Activated CD4-positive, CD25-positive, alpha-beta regulatory T cell treated with anti-CD3 and anti-CD28 coated beads, Interleukin-2, amount 50 U/mL, for 24 hours (primary cell): ENCODE data around the gene RBM47.
"Not testable (repeated sequence)": the region's sequence is repeated elsewhere in the genome, so short reads cannot be mapped to it uniquely, and the experiment has no call there.

Experiments
- ATAC-seq, 2 donors: fragments of 150-1000 bp; cut with Tn5 transposase; one replicate each; pipeline ENCODE4 v1.10.0; 2021; ENCODE audit warnings: mild to moderate bottlenecking in 1 of 2, moderate library complexity in 1 of 2

RBM47 gene

DNA sequence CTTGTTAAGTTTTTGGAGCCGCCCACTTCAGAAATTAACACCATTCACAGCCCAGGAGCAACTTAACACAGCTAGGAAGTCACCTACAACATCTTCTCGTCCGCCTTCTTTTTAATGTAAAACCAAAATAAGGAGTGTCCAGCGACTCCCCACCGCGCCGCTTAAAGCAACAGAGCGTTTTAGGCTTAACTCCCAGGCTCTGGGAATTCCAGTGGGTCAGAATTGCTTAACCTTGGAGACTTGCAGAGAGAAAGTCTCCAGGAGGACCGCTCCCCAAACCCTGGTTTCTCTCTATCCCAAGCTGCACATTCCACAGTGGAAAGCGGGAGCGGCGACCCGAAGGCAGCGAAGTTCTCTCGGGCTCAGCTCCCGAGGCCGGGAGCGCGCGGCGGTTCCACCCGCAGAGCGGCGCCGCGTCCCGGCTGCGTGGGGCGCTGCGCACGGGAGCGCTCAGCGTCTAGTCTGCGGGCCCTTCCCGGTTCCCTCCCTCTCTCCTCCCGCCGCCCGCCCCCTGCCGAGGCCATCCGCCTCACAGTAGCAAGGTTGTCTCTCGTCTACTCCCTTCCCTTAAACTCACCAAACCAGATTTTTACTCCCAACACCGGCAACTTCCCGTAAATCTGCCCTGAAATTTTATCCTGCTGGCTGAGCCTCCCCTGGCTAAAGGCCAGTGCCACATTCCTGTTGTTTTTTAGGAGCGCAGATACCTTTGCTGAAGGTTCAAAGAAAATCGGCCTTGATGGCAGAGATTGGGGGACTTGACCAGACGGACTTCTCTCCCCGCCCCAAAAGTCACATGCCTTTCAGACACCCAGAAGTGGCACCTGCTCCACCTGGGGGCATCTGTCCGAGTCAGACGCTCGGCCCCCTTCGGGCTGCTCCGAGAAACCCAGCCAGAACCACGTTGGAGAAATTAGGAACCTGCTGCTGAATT, at the start of gene RBM47:
TSS of gene RBM47 (minus strand) at position 464 of the 934 bp plus-strand sequence. CDS start 190,971 bp downstream, outside the sequence.
- peak; percentile 51 to 53 for ATAC-seq

DNA sequence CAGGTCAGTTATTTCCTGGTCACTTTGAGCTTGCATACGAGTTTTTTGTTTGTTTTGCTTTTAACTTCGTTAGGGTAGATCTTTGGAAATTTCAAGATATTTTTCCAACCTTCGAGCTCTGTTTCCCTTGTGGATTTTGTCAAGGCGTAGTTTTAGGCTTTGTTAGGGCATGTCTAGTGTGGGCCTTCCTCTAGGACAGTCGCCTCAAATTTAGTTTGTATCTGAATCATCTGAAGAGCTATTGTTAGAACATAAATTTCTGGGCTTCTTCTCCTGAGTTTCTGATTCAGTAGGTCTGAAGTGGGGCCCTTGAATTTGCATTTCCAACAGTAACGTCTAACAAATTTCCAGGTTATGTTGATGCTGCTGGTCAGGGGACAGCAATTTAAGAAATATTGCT, 48.8 kb upstream of the RBM47 start:
- no peak for ATAC-seq

DNA sequence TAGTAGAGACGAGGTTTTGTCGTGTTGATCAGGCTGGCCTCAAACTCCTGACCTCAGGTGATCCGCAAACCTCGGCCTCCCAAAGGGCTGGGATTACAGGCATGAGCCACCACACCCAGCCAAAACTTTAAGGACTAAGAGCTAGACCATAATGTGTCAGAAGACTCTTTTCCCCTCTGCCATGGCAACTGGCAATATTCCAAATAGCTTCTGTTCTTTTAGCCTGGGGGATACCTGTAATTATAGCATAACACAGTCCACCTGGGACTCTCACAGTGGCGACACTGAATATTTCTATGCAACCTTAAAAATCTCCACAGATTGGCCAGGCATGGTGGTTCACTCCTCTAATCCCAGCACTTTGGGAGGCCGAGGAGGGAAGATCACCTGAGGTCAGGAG, 45.5 kb upstream of the RBM47 start:
- no peak for ATAC-seq

DNA sequence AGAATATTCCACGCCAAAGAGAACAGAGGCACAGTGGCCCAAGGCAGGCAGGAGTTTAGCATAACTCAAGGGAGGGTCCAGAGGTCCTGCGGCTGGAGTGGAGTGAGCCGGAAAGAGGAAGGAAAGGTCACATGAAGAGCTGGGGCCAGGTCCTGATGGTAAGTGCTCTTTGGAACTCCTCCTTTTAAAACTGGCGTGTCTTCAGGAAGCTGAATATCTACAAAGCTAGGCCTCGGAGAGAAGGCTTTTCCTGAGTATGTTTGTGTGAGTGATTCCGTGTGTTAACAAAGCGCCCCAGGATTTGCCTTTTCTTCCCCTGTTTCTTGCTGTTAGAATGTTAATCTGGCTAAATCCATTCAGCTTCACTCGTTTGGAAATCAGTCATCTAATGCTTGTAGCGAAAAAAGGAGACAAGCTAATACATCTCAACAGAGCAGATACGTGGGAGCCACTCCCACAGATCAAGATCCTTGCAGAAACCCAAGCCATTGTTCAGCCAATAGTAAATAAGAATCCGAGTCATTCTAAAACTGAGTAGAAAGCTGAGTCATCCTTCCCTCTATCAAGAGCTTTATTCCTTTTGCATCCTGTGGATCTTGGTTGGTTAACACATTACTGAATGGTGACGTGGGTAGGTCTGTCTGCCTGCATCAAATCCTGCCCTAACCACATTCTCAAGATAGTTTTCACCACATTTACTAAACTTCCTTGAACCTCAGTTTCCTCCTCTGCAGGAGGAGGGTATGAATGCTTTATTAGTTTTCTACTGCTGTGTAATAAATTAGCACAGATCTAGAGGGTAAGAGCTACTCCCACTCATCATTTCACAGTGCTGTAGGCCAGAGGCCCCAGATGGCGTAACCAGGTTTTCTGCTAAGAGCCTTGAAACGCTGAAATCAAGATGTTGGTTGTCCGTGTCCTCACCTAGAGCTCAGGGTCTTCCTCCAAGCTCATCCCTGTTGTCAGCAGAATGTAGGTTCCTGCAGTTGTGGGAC, 43.2 kb upstream of the RBM47 start:
- ATAC-seq, result peak; percentile 94

DNA sequence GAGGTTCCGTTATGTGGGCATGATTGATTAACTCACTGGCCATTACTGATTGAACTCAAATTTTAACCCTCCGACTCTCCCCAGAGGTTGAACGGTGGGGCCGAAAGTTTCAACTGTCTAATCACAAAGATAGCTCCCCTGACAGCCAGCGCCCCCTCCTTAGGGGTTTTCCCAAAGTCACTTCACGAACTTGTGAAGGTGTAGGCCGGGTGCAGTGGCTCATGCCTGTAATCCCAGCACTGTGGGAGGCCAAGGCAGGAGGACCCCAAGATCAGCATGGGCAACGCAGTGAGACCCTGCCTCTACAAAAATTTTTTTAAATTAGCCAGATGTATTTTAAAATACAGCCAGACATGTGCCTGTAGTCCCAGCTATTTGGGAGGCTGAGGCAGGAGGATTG, 39.8 kb upstream of the RBM47 start:
- ATAC-seq, result no peak

DNA sequence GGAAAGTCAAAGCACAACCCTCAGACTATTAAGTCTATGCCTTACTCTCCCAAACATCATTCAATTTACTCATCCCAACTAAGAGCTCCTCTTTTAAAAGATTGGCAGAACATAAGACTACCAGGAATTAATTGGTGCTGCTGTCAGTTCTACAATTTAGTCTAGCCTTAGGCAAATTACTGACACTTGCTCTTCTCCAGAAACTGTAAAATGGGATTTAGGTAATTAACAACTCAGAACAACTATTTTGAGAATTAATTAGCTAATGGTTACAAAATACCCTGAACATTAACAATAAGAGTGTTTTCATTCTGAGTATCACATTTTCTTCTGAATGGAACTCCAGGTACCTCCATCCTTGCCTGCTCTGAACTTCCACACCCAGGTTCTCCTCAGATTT, 36.2 kb upstream of the RBM47 start:
- no peak for ATAC-seq

DNA sequence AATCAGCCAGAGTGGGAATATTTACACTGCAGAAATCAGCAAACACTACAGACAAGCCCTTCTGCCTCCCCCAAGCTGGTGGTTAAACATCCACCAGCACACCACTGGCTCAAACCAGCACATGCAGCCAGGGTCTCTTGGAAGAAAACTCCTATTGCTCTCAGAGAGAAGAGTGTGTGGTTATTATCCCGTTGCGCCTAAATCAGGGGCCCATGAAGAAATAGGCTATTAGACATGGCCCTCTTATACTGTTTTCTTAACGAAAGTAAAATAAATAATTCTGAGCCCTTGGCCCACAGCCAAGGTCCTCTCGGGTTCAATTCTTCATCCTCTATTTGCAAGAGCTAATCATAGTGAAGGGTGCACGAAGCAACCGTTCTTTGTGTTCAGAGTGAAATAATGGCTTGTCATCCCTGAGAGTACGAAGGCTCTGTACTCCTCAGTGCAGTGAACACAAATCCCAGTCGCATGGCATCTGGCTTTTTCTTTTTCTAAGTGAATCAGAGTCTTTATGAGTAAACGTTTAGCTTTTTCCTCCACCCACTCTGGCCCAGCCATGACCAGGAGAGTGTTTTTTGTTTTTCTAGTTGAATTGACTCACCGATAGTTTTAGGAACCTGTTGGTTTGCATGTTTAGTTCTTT, 33.4 kb upstream of the RBM47 start:
- peak; percentile 28 to 58 for ATAC-seq

DNA sequence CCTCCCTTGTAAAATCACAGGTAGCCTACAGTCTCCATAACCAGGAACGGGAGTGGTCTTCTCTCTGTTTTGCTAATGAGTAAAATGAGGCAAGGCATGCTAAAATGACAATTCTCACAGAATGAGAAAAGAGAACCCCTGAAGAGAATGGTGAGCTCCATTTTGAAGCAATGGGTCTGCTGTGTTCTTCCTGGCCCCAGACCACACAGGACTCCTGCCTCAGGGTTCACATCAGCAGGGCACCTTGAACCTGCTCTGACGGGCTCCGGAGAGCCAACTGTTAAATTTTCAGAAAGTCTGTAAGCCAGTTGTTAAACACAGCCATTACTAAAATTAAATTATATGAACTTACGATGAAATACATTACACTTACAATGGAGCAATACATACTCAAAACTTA, 32.1 kb upstream of the RBM47 start:
- no peak for ATAC-seq

DNA sequence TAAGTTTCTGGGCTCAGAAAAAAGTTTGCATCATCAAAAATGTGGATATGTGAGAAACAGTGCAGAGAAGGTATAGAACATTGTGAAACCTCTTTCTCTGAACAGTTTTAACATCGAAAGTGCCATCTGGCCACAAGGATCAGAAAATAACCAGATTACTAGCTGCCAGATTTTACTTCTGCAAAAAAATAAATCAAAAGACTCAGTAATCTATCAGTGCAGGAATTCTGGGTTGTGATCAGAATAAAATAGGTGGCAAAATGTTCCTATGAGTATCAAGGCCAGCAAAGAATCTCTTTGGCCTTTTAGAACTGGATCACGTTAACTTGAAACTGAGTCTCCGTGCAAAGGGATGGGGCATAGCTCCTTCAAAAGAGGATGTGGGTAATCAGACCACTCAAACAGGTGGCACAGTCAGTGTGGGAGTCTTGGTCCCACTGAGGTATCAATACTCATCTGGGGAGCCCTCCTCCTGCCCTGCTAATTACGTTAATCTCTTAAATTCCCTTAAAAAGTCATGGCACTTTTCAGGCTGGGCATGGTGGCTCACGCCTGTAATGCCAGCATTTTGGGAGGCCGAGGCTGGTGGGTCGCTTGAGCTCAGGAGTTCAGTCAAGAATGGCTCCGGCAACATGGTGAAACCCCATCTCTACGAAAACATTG, 26.7 kb upstream of the RBM47 start:
- ATAC-seq, result peak in 1 of 2 donors; percentile 48

DNA sequence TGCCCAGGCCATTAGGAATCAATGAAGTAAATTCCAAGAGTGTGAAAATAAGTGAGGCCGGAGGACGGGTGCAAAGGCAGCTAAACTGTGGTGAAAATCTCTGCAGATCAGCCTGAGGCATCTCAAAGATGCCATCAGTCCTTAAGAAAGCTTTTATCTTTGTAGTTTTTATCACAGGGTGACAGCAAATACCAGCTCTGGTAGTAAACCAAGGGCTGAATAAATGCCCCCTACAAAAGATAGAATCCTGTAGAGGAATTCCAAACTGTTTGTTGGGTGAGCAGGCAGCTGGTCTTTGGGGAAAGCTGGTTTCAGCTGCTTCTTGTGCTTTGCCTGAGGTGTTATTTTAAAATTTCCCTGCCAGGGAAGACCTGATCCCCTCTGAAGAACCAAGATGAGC, 21.6 kb upstream of the RBM47 start:
- no peak for ATAC-seq

DNA sequence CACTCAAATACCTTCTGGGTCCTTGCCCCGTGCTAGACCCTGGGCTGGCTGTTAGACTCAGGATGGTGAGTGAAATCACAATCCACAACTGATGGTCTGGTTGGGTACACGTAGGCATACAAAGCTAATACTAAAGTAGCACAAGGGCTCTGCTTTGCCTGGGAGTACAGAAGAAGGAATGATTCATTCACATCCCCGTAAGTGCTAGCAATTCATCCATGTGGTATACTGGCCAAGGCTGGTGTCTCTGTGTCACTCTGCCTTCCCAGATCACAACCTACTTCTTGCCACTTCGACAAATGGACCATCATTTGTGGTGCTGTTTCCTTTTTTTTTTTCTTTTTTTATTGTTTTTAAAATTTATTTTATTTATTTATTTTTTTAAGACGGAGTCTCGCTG, 19.7 kb upstream of the RBM47 start:
- ATAC-seq, result no peak

DNA sequence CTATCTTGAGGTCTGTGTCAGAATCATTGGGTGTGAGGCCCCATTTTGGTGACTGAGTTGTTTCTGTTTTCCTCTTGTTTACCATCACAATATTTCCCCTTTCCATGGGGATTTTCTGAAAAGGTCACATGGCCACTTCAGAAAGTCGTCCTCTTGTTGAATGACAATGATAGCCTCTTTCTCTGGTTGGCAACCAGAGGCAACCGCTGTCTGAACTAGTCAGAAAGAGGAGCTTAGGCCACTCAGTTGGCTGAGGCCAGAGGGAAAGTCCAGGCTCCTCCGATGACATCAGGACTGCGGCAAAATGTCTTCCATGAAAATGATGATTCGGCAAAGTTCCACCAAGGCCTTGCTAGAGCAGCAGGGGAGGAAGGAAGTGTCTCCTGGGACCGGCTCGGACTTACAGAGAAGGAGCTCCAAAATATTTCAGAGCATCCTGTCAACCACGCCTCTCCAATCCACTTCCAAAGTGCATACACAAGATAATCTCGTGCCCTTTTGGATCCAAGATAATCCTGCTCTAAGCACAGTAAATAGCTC, 19.1 kb upstream of the RBM47 start:
- no peak for ATAC-seq

DNA sequence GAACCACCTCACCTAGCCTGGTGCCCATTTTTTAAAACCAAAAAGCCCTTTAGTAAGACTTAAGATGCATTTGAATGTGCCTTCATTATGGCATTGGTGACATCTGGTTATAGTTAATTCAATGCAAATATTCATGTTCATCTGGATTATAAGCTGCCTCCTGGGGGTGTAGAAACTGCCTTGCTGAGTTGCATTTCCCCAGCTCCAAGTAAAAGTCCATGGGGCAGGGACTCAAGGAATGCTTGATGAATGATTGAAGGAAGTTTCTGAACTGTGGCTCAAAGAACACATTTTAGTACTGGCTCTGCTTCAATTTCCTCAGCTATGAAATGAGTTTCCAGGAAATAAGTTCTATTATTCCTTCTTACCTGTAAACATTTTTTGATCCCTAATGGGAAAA, 18.5 kb upstream of the RBM47 start:
- no peak for ATAC-seq

DNA sequence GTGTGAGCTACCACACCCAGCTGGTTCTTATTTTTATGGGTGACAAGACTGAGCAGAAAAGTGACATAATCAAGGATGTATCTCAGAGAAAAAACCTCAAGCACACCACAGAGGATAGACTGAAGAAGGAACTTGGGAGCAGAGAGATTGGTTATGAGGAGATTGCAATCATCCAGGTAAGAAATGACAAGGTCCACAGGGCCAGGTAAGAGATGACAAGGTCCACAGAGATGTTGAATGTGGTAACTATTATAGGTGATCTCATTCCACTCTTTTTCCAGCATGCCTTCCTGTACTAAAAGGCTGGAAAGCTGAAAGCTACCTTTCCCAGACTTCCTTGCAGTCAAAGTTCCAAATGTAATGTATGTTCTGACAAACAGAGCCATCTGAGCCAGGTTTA, 15.9 kb upstream of the RBM47 start:
- ATAC-seq, result no peak

DNA sequence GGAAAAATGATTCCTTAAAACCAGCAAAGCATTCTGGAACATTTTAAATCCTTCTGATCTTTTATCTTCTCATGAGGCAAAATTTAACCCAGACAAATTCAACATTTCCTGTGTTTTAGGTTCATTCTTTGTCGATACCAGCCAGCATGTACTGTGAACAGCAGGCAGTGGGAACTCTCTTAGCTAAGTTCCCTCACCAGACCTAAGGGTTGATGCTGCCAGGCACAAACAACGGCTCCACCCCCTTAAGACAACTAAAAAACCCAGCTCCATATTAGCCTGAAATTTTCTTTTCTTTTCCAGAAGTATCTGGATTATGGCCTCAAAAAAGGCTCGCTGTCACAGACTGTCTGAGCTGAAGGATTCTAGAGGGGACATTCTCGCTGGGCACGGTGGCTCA, 2.4 kb upstream of the RBM47 start:
- ATAC-seq, result no peak

DNA sequence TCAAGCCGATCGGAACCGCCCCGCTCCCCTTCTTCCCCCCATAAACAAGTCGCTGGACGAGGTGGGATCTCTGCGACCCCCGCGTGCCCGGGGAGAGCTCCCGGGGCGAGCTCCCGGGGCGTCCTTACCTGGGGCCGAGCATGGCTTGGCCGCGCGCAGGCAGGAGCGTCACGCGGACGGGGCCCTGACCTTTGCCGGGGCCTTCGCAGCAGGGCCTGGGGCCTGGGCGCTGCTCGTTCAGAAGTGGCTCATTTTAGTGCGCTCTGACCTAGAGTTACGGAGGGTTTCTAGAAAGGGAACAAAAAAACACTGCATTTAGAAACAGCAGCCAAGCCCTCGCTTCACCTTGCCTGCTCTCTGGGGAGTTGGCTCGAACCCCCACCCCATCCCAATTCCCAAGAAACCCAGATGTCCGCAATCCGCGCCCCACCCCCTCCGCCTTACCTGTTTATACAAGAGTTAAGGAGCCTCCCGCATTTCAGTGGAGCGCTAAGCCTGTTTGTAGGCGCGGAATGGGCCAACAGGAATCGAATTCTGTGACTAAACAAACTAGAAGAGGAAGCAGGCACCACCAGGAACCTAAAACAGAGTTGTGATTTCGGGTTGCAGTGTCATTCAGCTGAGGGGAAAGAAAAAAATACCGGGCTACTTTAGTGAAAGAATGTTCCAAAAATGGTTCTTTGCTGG, 814 bp upstream of the RBM47 start:
- peak in 1 of 2 donors; percentile 17 for ATAC-seq

DNA sequence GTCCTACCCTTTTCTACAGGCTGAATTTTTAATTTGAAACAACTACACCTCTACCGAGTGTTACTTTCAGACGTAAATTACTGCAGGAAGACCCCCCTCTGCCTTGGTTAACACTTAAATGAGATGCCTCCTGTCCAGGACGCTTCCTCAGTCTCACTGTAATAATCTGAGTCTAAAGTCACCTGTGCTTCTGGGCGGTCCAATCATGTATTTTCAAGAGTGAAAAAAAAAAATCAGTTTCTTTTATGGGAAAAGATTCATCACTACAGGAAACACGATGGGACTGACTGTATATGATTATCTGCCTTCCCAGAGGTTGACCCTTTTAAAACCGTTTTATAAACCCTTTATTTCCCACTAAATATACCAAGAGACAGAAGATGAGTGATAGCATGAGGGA, 776 bp downstream of the RBM47 start:
- ATAC-seq, result no peak

DNA sequence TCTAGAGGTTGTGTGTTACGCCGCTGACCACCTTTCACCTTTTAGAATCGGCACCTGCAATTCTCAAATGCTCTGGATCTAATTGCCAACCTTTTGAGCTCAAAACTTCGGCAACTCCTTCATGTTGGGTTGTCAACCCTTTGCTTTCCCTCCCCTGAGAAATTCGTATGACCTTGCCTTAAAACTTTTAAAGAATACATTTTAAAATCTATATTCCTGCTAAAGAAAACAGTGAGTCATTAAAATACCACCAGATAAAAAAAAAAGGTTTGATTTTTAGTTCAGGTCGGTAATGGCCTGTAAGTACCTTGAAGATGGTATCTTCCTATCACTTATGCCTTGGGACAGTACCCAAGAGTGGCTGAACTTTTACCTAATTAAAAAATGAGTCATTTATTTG, 1.3 kb downstream of the RBM47 start:
- ATAC-seq, result not testable (repeated sequence)

DNA sequence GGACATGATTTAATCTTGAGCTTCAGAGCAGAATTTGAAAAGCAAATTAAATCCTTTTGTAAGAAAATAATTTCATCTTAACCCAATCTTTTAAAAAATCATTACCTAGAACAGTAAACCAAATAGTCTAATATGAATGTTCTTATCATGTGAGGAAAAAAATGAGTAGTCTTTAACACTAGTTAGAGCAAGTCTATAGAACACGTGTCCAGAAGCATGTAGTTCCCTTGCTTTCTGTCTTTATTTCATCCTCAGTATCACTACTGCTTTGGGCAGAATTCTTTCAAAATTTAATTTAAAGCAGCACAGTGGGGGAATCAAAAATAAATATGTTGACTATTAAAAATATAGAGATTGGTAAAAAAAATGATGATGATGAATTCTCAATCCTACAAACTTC, 2.1 kb downstream of the RBM47 start:
- no peak for ATAC-seq

DNA sequence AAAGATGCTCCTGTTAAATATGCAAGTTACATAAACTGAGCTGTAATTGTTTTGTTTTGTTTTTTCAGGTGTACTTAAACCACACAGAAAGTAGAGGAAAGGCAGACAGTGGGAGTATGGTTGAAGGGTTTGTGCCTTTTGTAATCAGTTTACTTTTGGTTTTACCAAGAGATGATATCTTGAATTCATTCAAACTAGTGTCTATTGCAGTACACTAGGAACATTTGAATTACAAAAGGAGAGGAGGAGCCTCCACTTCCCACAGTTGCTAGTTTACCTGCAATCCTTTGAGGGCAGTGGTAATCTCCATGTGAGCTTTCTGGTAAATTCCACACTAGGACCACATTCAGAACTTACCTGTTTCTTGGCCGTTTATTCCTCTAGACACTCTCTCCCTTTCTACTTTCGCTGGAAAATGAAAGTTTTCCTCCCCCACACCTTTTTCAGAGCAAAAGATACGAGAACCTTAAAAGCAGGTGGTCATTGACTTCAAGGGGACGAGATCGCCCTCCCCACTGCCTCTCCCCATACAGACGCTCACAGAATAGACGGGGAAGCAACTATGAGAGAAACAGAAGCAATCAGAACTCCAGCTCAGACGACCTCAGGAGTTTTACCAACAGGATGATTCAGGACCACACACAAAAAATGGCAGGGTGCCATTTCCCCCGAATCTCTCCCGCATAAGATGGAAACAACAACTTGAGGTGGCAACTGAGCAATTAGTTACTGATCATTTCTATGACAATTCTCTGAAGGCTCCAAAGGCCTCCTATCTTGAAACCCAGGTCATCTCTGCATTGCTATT, 3.3 kb downstream of the RBM47 start:
- ATAC-seq, result no peak

DNA sequence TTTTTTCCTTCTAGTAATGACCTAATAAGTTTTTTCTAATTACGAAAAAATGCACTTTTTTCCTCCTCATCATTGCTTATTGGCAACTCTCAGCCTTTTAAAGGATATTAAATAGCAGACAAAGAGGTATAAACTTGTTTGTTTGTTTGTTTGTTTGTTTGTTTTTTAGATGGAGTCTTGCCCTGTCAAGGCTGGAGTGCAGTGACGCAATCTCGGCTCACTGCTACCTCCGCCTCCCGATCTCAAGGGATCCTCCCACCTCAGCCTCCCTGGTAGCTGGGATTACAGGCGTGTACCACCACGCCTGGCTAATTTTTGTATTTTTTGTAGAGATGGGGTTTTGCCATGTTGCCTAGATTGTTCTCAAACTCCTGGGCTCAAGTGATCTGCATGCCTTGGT, 6.0 kb downstream of the RBM47 start:
- ATAC-seq, result no peak
